Medulla oblongata (tissue), 1 donor: ENCODE data around the gene OTOS.

ENCODE experiments used
- DNase-seq: peaks from one replicate; pipeline ENCODE4 v3.0.0-alpha.2; 2015; ENCODE audit errors: extremely low spot score

Gene OTOS

DNA sequence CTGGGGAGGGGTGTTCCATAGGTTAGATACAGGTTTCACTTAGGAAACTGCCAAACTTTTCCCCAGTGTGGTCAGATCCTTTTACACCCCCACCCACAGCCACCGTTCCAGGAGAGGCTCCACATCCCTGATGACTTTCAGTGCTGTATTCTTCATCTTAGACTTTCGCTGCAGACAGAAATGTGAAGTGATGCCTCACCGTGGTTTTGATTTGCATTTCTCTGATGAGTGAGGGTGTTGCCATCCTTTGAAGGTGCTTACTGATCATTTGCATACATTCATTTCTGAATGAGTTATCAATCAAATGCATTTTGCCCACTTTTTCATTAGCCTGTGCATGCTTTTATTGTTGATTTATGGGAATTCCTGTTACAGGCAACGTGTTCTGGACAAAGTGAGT lies 19.3 kb downstream of the OTOS start:
- DNase-seq = no peak

- no peak for DNase-seq
Measured at GRCh38 chr2:240114233-240114632, 26.2 kb downstream of the OTOS start.

- DNase-seq = no peak
Measured at GRCh38 chr2:240112914-240113690, 27.4 kb downstream of the OTOS start.

- DNase-seq = no peak
Measured at GRCh38 chr2:240111253-240111652, 29.2 kb downstream of the OTOS start.

- no peak for DNase-seq
Measured at GRCh38 chr2:240109386-240109785, 31.1 kb downstream of the OTOS start.

DNA sequence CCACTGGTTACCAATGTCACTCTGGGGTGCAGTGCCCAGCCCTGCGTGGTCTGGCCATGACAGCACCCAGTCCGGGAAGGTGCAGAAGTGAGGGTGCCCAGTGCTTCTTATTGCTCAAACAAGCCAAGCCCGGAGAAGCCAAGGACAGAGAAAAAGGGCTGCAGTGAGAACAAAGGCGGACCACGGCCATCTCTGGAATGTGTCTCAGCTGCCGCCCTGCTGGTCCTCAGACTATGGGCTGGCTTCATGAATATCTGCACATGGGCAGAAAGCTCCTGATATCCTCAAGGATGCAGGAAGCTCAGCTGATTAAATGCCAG lies 33.0 kb downstream of the OTOS start:
- DNase-seq = no peak

GRCh38 chr2:240106765-240107476 lies 33.5 kb downstream of the OTOS start:
- DNase-seq = no peak

GRCh38 chr2:240105982-240106381 lies 34.5 kb downstream of the OTOS start:
- DNase-seq = no peak

- no peak for DNase-seq
Measured at GRCh38 chr2:240103136-240103535, 37.3 kb downstream of the OTOS start.

- DNase-seq = no peak
Measured at GRCh38 chr2:240098349-240098748, 42.1 kb downstream of the OTOS start.

- DNase-seq = no peak
Measured at GRCh38 chr2:240095556-240096523, 44.6 kb downstream of the OTOS start.

- no peak for DNase-seq
Measured at GRCh38 chr2:240089306-240089705, 51.2 kb downstream of the OTOS start.
